GM23248 (cell line): ENCODE measurements around the gene AZGP1. TPM values are rescaled to one million over a fixed set of nuclear protein-coding genes. Genes with fewer than 3 reads are reported as not detected.
"Not testable (repeated sequence)": the region's sequence is repeated elsewhere in the genome, so short reads cannot be mapped to it uniquely, and the experiment has no call there.

Experiments used
- DNase-seq: peaks from one replicate; pipeline ENCODE4 v3.0.0-alpha.2; 2015
- H2AFZ ChIP-seq: fragments of 200-600 bp; sonication (generic); 2 replicates; pipeline ENCODE4 v1.6.1; 2016; ENCODE audit warnings: antibody characterized with exemption
- H3F3A ChIP-seq: fragments of 200-600 bp; sonication (generic); 2 replicates; pipeline ENCODE4 v1.6.1; 2016; ENCODE audit warnings: mild to moderate bottlenecking, antibody characterized with exemption, mixed run types; ENCODE audit not compliant: insufficient read depth
- H3K27ac ChIP-seq: fragments of 200-600 bp; sonication (generic); 2 replicates; pipeline ENCODE4 v1.5.1; 2016; ENCODE audit warnings: mild to moderate bottlenecking
- H3K27me3 ChIP-seq: fragments of 200-600 bp; sonication (generic); replicated peaks from 2 replicates; pipeline ENCODE4 v1.6.1; 2016; ENCODE audit warnings: mild to moderate bottlenecking; ENCODE audit not compliant: insufficient read depth
- H3K36me3 ChIP-seq: fragments of 200-600 bp; sonication (generic); 2 replicates; pipeline ENCODE4 v1.6.1; 2016; ENCODE audit warnings: low read depth, mild to moderate bottlenecking
- H3K4me1 ChIP-seq: fragments of 200-600 bp; sonication (generic); 2 replicates; pipeline ENCODE4 v1.6.1; 2016; ENCODE audit warnings: mild to moderate bottlenecking; ENCODE audit not compliant: insufficient read depth
- H3K4me2 ChIP-seq: fragments of 200-600 bp; sonication (generic); one replicate; pipeline ENCODE4 v1.6.1; 2016; ENCODE audit warnings: mild to moderate bottlenecking; ENCODE audit not compliant: unreplicated experiment
- H3K4me3 ChIP-seq: fragments of 200-600 bp; sonication (generic); 2 replicates; pipeline ENCODE4 v1.5.1; 2016; ENCODE audit warnings: mild to moderate bottlenecking
- H3K79me2 ChIP-seq: fragments of 200-600 bp; sonication (generic); 2 replicates; pipeline ENCODE4 v1.6.1; 2016; ENCODE audit warnings: mild to moderate bottlenecking; ENCODE audit not compliant: insufficient read depth
- H3K9ac ChIP-seq: fragments of 200-600 bp; sonication (generic); 2 replicates; pipeline ENCODE4 v1.6.1; 2016; ENCODE audit warnings: mild to moderate bottlenecking
- H3K9me2 ChIP-seq: fragments of 200-600 bp; sonication (generic); 2 replicates; pipeline ENCODE4 v1.6.1; 2016; ENCODE audit warnings: mixed run types, mild to moderate bottlenecking, moderate library complexity; ENCODE audit not compliant: insufficient read depth
- H3K9me3 ChIP-seq: fragments of 200-600 bp; sonication (generic); one replicate; pipeline ENCODE4 v1.6.1; 2017; ENCODE audit warnings: low read depth
- H4K20me1 ChIP-seq: fragments of 200-600 bp; sonication (generic); 2 replicates; pipeline ENCODE4 v1.6.0; 2016; ENCODE audit not compliant: insufficient read depth
- EZH2 ChIP-seq: fragments of 200-600 bp; sonication (generic); IDR thresholded peaks from 2 replicates; pipeline ENCODE4 v1.6.1; 2018; ENCODE audit warnings: antibody characterized with exemption, mild to moderate bottlenecking; ENCODE audit not compliant: insufficient read depth, poor library complexity, severe bottlenecking
- EZH2phosphoT487 ChIP-seq: fragments of 200-600 bp; sonication (generic); IDR thresholded peaks from 2 replicates; pipeline ENCODE4 v1.6.1; 2018; ENCODE audit warnings: antibody characterized with exemption, moderate library complexity, mild to moderate bottlenecking, low read depth; ENCODE audit not compliant: insufficient read depth
- WGBS, 2 experiments: methylation state at CpG; one replicate each; pipeline ENCODE4 v1.1.6; 2015 to 2017; ENCODE audit warnings: low lambda C conversion rate in 2 of 2, low coverage in 1 of 2; ENCODE audit errors: missing lambda C conversion rate in 2 of 2; 5-methylcytosine and 5-hydroxymethylcytosine counted together
- in situ Hi-C: fragments of 300-500 bp; cut with MboI; formaldehyde crosslinking; loops from 2 replicates; pipeline ENCODE4 v1.15.0; 2020
- polyA plus RNA-seq: library from polyadenylated mRNA; unstranded; fragments of >200 nt; fragmentation: Nextera tagmentation; extraction: Ambion mirVana; gene quantifications from 2 replicates; pipeline ENCODE4 v1.2.1, GENCODE V29; 2016
- total RNA-seq: library from RNA; depleted of rRNA; stranded (reverse); fragments of >200 nt; shearing (Covaris generic); gene quantifications from 2 replicates; pipeline ENCODE4 v1.2.3, GENCODE V29; 2014

The AZGP1 gene
- total and polyA plus RNA-seq, 2 experiments from 2014 or later: not detected

GRCh38 chr7:99984593-99984992 is 8.8 kb upstream of the AZGP1 start:
- Histone ChIP-seq H3K9me2 (no peaks in the 10 kb centered on the region), H3K4me3 (no peak overlapping the region), H4K20me1 (no peaks in the 10 kb centered on the region), H3K9me3 (no peaks in the 10 kb centered on the region), H3F3A (no peaks in the 10 kb centered on the region), H3K79me2 (no peaks in the 10 kb centered on the region), H3K27me3 (peaks cover 9% of the 10 kb centered on the region), H3K27ac (no peak overlapping the region), H3K36me3 (no peaks in the 10 kb centered on the region), H2AFZ (no peak overlapping the region), H3K9ac (no peak overlapping the region), H3K4me2 (no peak overlapping the region), H3K4me1 (no peaks in the 10 kb centered on the region)
- TF ChIP-seq EZH2: no peak
- no peak for TF ChIP-seq EZH2phosphoT487
- DNase-seq: no peak
- WGBS, 2 experiments: 33 to 39% methylated on average over 2 of the region's 2 CpGs
- in situ Hi-C loops: no loop called here

- H3K9ac ChIP-seq, H3K9me2 ChIP-seq, H3K4me3 ChIP-seq, H3K4me1 ChIP-seq, H3K79me2 ChIP-seq, in situ Hi-C loops, H3K27ac ChIP-seq, H3K36me3 ChIP-seq, H4K20me1 ChIP-seq, H3F3A ChIP-seq, H2AFZ ChIP-seq, H3K9me3 ChIP-seq, DNase-seq, H3K4me2 ChIP-seq: not testable (repeated sequence)
- peaks cover 14% of the 10 kb centered on the region for H3K27me3 ChIP-seq
- 45 to 53% methylated on average over 7 of the region's 7 CpGs for WGBS, 2 experiments
Measured at GRCh38 chr7:99981066-99981465, 5.2 kb upstream of the AZGP1 start.

GRCh38 chr7:99980448-99980872 is 4.6 kb upstream of the AZGP1 start:
- H3K36me3 ChIP-seq, in situ Hi-C loops, H3K9me3 ChIP-seq, H3K9me2 ChIP-seq, H4K20me1 ChIP-seq, H2AFZ ChIP-seq, H3K79me2 ChIP-seq, H3K9ac ChIP-seq, H3K27ac ChIP-seq, DNase-seq, H3K4me1 ChIP-seq, H3F3A ChIP-seq, H3K4me2 ChIP-seq, H3K4me3 ChIP-seq: not testable (repeated sequence)
- WGBS, 2 experiments: 32 to 34% methylated on average over 4 of the region's 4 CpGs
- peaks cover 11% of the 10 kb centered on the region for H3K27me3 ChIP-seq

- H2AFZ ChIP-seq, H3K36me3 ChIP-seq, H3K27ac ChIP-seq, H3K9me2 ChIP-seq, H3K27me3 ChIP-seq, H3K4me2 ChIP-seq, in situ Hi-C loops, H3K4me3 ChIP-seq, H3K79me2 ChIP-seq, H3F3A ChIP-seq, H3K9ac ChIP-seq, H3K4me1 ChIP-seq, H3K9me3 ChIP-seq, H4K20me1 ChIP-seq: not testable (repeated sequence)
- 15 to 16% methylated on average over 10 of the region's 10 CpGs for WGBS, 2 experiments
- DNase-seq: peak; percentile 23
Measured at GRCh38 chr7:99979814-99980225, 4.0 kb upstream of the AZGP1 start.

GRCh38 chr7:99976626-99977025 is 795 bp upstream of the AZGP1 start:
- Histone ChIP-seq H3K27me3 (peaks cover 4% of the 10 kb centered on the region; the same call in 1 of the 2 replicates), H4K20me1 (no peaks in the 10 kb centered on the region), H3F3A (no peaks in the 10 kb centered on the region), H3K9me2 (no peaks in the 10 kb centered on the region), H3K9me3 (no peaks in the 10 kb centered on the region), H3K9ac (no peak overlapping the region), H3K79me2 (no peaks in the 10 kb centered on the region), H3K27ac (no peak overlapping the region), H3K36me3 (no peaks in the 10 kb centered on the region), H3K4me1 (no peaks in the 10 kb centered on the region), H3K4me2 (no peak overlapping the region), H3K4me3 (no peak overlapping the region), H2AFZ (no peak overlapping the region)
- no peak for DNase-seq
- 78 to 82% methylated on average over 13 of the region's 13 CpGs for WGBS, 2 experiments
- no peak for TF ChIP-seq EZH2
- TF ChIP-seq EZH2phosphoT487: no peak
- in situ Hi-C loops: no loop called here
